Uterus (tissue), 2 donors: ENCODE data around the gene HIPK2.
"Not testable (repeated sequence)": the region's sequence is repeated elsewhere in the genome, so short reads cannot be mapped to it uniquely, and the experiment has no call there.

ENCODE experiments used
- POLR2A ChIP-seq, 2 donors: fragments of 450-650 bp; IDR thresholded peaks; one replicate each; pipeline ENCODE4 v1.6.1; 2016; ENCODE audit warnings: antibody characterized with exemption in 2 of 2, mild to moderate bottlenecking in 1 of 2, moderate library complexity in 1 of 2
- TF ChIP-seq, protein P1 (sequence below), 4 experiments: fragments of 200-600 bp in 2 of 4; fragments of 450-650 bp in 2 of 4; sonication (generic) in 2 of 4; IDR thresholded peaks; one replicate each; pipeline ENCODE4 v1.5.1; 2016 to 2019; ENCODE audit warnings: antibody characterized with exemption in 4 of 4, mild to moderate bottlenecking in 2 of 4, moderate library complexity in 1 of 4

DNA sequence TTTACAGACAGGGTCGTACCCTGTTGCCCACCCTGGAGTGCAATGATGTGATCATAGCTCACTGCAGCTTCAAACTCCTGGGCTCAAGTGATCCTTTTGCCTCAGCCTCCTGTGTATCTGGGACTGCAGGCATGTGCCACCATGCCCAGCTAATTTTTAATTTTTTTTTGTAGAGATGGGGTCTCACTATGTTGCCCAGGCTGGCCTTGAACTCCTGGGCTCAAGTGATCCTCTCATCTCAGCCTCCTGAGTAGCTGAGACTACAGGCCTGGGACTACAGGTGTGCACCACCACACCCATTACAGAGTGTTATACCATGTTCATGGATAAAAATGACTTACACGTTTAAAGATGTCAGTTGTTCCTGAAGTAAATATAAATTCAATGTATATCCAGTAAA lies 166.2 kb downstream of the HIPK2 start:
- TF ChIP-seq, protein P1, sequence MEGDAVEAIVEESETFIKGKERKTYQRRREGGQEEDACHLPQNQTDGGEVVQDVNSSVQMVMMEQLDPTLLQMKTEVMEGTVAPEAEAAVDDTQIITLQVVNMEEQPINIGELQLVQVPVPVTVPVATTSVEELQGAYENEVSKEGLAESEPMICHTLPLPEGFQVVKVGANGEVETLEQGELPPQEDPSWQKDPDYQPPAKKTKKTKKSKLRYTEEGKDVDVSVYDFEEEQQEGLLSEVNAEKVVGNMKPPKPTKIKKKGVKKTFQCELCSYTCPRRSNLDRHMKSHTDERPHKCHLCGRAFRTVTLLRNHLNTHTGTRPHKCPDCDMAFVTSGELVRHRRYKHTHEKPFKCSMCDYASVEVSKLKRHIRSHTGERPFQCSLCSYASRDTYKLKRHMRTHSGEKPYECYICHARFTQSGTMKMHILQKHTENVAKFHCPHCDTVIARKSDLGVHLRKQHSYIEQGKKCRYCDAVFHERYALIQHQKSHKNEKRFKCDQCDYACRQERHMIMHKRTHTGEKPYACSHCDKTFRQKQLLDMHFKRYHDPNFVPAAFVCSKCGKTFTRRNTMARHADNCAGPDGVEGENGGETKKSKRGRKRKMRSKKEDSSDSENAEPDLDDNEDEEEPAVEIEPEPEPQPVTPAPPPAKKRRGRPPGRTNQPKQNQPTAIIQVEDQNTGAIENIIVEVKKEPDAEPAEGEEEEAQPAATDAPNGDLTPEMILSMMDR (IDR thresholded peaks at IDR 0.05) = not testable (repeated sequence)
- not testable (repeated sequence) for TF ChIP-seq POLR2A (IDR thresholded peaks at IDR 0.05)
